ENCODE measurements around the gene CCDC175.
A peak's percentile ranks its signal among the peaks of the same experiment; 100 is the strongest.

CCDC175 gene

GRCh38 chr14:59580911-59581310 lies 4.3 kb upstream of the CCDC175 start:
- TF ChIP-seq EZH2 (IDR thresholded peaks at IDR 0.05; ENCODE audit: borderline replicate concordance, low read depth, low read length, severe bottlenecking) (no peak), CTCF (IDR thresholded peaks at IDR 0.05; ENCODE audit: borderline replicate concordance, extremely low read depth, low read length, poor library complexity, severe bottlenecking) (no peak)
- H3K9ac ChIP-seq (ENCODE audit: low read depth, low read length): no peak overlapping the region
- no peak overlapping the region for H3K4me2 ChIP-seq (ENCODE audit: insufficient read depth, low read length)
- H3K27me3 ChIP-seq (ENCODE audit: insufficient read depth, low read length, poor library complexity): peaks cover 4% of the 10 kb centered on the region
- no peak for DNase-seq
- no peaks in the 10 kb centered on the region for H3K36me3 ChIP-seq (ENCODE audit: insufficient read depth, low read length)
- H2AFZ ChIP-seq (ENCODE audit: low read depth, low read length): no peak overlapping the region
- H3K4me1 ChIP-seq (ENCODE audit: insufficient read depth, low read length): no peaks in the 10 kb centered on the region
- no peak overlapping the region for H3K27ac ChIP-seq (ENCODE audit: low read length)
- ATAC-seq (ENCODE audit: insufficient read depth, low read depth): no peak
- H3K4me3 ChIP-seq (ENCODE audit: low read depth in 1 of 2, low read length in 2 of 2): no peak overlapping the region
- no peaks in the 10 kb centered on the region for H4K20me1 ChIP-seq (ENCODE audit: insufficient read depth, low read length)
- H3K79me2 ChIP-seq (ENCODE audit: insufficient read depth, low read length): no peaks in the 10 kb centered on the region
- no peaks in the 10 kb centered on the region for H3K9me3 ChIP-seq (ENCODE audit: insufficient read depth, low read length, severe bottlenecking)

GRCh38 chr14:59570122-59570521 lies 6.5 kb downstream of the CCDC175 start:
- H3K9me3 ChIP-seq (ENCODE audit: insufficient read depth, low read length, severe bottlenecking): no peaks in the 10 kb centered on the region
- no peak overlapping the region for H2AFZ ChIP-seq (ENCODE audit: low read depth, low read length)
- no peak for DNase-seq
- no peak for TF ChIP-seq EZH2 (IDR thresholded peaks at IDR 0.05; ENCODE audit: borderline replicate concordance, low read depth, low read length, severe bottlenecking)
- TF ChIP-seq CTCF (IDR thresholded peaks at IDR 0.05; ENCODE audit: borderline replicate concordance, extremely low read depth, low read length, poor library complexity, severe bottlenecking): peak; percentile 42
- H3K4me1 ChIP-seq (ENCODE audit: insufficient read depth, low read length): no peaks in the 10 kb centered on the region
- ATAC-seq (ENCODE audit: insufficient read depth, low read depth): no peak
- no peak overlapping the region for H3K27ac ChIP-seq (ENCODE audit: low read length)
- no peak overlapping the region for H3K4me3 ChIP-seq (ENCODE audit: low read depth in 1 of 2, low read length in 2 of 2)
- no peaks in the 10 kb centered on the region for H4K20me1 ChIP-seq (ENCODE audit: insufficient read depth, low read length)
- H3K9ac ChIP-seq (ENCODE audit: low read depth, low read length): no peak overlapping the region
- peaks cover 6% of the 10 kb centered on the region for H3K27me3 ChIP-seq (ENCODE audit: insufficient read depth, low read length, poor library complexity)
- H3K36me3 ChIP-seq (ENCODE audit: insufficient read depth, low read length): no peaks in the 10 kb centered on the region
- H3K4me2 ChIP-seq (ENCODE audit: insufficient read depth, low read length): no peak overlapping the region
- H3K79me2 ChIP-seq (ENCODE audit: insufficient read depth, low read length): no peaks in the 10 kb centered on the region

GRCh38 chr14:59566725-59567124 lies 9.9 kb downstream of the CCDC175 start:
- Histone ChIP-seq H3K9ac (ENCODE audit: low read depth, low read length) (no peak overlapping the region), H3K36me3 (ENCODE audit: insufficient read depth, low read length) (no peaks in the 10 kb centered on the region), H3K27me3 (ENCODE audit: insufficient read depth, low read length, poor library complexity) (peaks cover 6% of the 10 kb centered on the region), H3K4me1 (ENCODE audit: insufficient read depth, low read length) (no peaks in the 10 kb centered on the region), H3K4me3 (ENCODE audit: low read depth in 1 of 2, low read length in 2 of 2) (no peak overlapping the region), H3K27ac (ENCODE audit: low read length) (no peak overlapping the region), H3K9me3 (ENCODE audit: insufficient read depth, low read length, severe bottlenecking) (no peaks in the 10 kb centered on the region), H3K79me2 (ENCODE audit: insufficient read depth, low read length) (no peaks in the 10 kb centered on the region), H2AFZ (ENCODE audit: low read depth, low read length) (no peak overlapping the region), H3K4me2 (ENCODE audit: insufficient read depth, low read length) (no peak overlapping the region), H4K20me1 (ENCODE audit: insufficient read depth, low read length) (no peaks in the 10 kb centered on the region)
- TF ChIP-seq CTCF (IDR thresholded peaks at IDR 0.05; ENCODE audit: borderline replicate concordance, extremely low read depth, low read length, poor library complexity, severe bottlenecking) (no peak), EZH2 (IDR thresholded peaks at IDR 0.05; ENCODE audit: borderline replicate concordance, low read depth, low read length, severe bottlenecking) (no peak)
- ATAC-seq (ENCODE audit: insufficient read depth, low read depth) (no peak), DNase-seq (no peak)

GRCh38 chr14:59566296-59566695 lies 10.3 kb downstream of the CCDC175 start:
- Histone ChIP-seq H3K9me3 (ENCODE audit: insufficient read depth, low read length, severe bottlenecking) (no peaks in the 10 kb centered on the region), H3K4me1 (ENCODE audit: insufficient read depth, low read length) (no peaks in the 10 kb centered on the region), H4K20me1 (ENCODE audit: insufficient read depth, low read length) (no peaks in the 10 kb centered on the region), H3K9ac (ENCODE audit: low read depth, low read length) (no peak overlapping the region), H3K27ac (ENCODE audit: low read length) (no peak overlapping the region), H3K4me3 (ENCODE audit: low read depth in 1 of 2, low read length in 2 of 2) (no peak overlapping the region), H3K4me2 (ENCODE audit: insufficient read depth, low read length) (no peak overlapping the region), H2AFZ (ENCODE audit: low read depth, low read length) (no peak overlapping the region), H3K79me2 (ENCODE audit: insufficient read depth, low read length) (no peaks in the 10 kb centered on the region), H3K36me3 (ENCODE audit: insufficient read depth, low read length) (no peaks in the 10 kb centered on the region), H3K27me3 (ENCODE audit: insufficient read depth, low read length, poor library complexity) (peaks cover 4% of the 10 kb centered on the region)
- TF ChIP-seq EZH2 (IDR thresholded peaks at IDR 0.05; ENCODE audit: borderline replicate concordance, low read depth, low read length, severe bottlenecking) (no peak), CTCF (IDR thresholded peaks at IDR 0.05; ENCODE audit: borderline replicate concordance, extremely low read depth, low read length, poor library complexity, severe bottlenecking) (no peak)
- ATAC-seq (ENCODE audit: insufficient read depth, low read depth) (no peak), DNase-seq (no peak)
